HG02588 (cell line): ENCODE data around the gene ADAMTS16.
"Not testable (repeated sequence)": the region's sequence is repeated elsewhere in the genome, so short reads cannot be mapped to it uniquely, and the experiment has no call there.

Experiments used
- ATAC-seq: cut with Tn5 transposase; IDR thresholded peaks from one replicate; pipeline ENCODE4 v1.9.1; 2021; ENCODE audit warnings: mild to moderate bottlenecking, moderate library complexity; ENCODE audit not compliant: unreplicated experiment

ADAMTS16 gene

GRCh38 chr5:5139777-5140478, at the start of gene ADAMTS16:
Gene ADAMTS16, plus strand, starts transcription at chr5:5140330. Its CDS starts 138 bp downstream, at chr5:5140468.
- no peak for ATAC-seq

GRCh38 chr5:5092149-5092548, 48.0 kb upstream of the ADAMTS16 start:
- ATAC-seq = no peak

- no peak for ATAC-seq
Measured at GRCh38 chr5:5100635-5101034, 39.5 kb upstream of the ADAMTS16 start.

GRCh38 chr5:5101676-5102075, 38.5 kb upstream of the ADAMTS16 start:
- no peak for ATAC-seq

- no peak for ATAC-seq
Measured at GRCh38 chr5:5103245-5103644, 36.9 kb upstream of the ADAMTS16 start.

GRCh38 chr5:5104550-5104949, 35.6 kb upstream of the ADAMTS16 start:
- no peak for ATAC-seq

- no peak for ATAC-seq
Measured at GRCh38 chr5:5105531-5105930, 34.6 kb upstream of the ADAMTS16 start.

GRCh38 chr5:5116956-5117355, 23.2 kb upstream of the ADAMTS16 start:
- no peak for ATAC-seq

- ATAC-seq = no peak
Measured at GRCh38 chr5:5122776-5123175, 17.4 kb upstream of the ADAMTS16 start.

- ATAC-seq = no peak
Measured at GRCh38 chr5:5124231-5124630, 15.9 kb upstream of the ADAMTS16 start.

GRCh38 chr5:5126444-5126843, 13.7 kb upstream of the ADAMTS16 start:
- ATAC-seq = no peak

- ATAC-seq = no peak
Measured at GRCh38 chr5:5128766-5129165, 11.4 kb upstream of the ADAMTS16 start.

- ATAC-seq = no peak
Measured at GRCh38 chr5:5132234-5132633, 7.9 kb upstream of the ADAMTS16 start.

GRCh38 chr5:5132693-5133295, 7.3 kb upstream of the ADAMTS16 start:
- ATAC-seq = no peak

GRCh38 chr5:5134107-5134506, 6.0 kb upstream of the ADAMTS16 start:
- ATAC-seq = no peak

- ATAC-seq = no peak
Measured at GRCh38 chr5:5135957-5136676, 4.0 kb upstream of the ADAMTS16 start.

- not testable (repeated sequence) for ATAC-seq
Measured at GRCh38 chr5:5137851-5138250, 2.3 kb upstream of the ADAMTS16 start.

- no peak for ATAC-seq
Measured at GRCh38 chr5:5139336-5139776, 774 bp upstream of the ADAMTS16 start.

GRCh38 chr5:5140479-5141338, 579 bp downstream of the ADAMTS16 start:
- no peak for ATAC-seq

- ATAC-seq = no peak
Measured at GRCh38 chr5:5141339-5141599, 1.1 kb downstream of the ADAMTS16 start.
